K562 (cell line): ENCODE measurements around the gene RCL1. TPM values are rescaled to one million over a fixed set of nuclear protein-coding genes. Genes with fewer than 3 reads are reported as not detected.
A peak's percentile ranks its signal among the peaks of the same experiment; 100 is the strongest.

Experiments used
- CBX8 ChIP-seq: fragments of 200-600 bp; sonication (generic); IDR thresholded peaks from 2 replicates; pipeline ENCODE4 v1.6.1; 2012; ENCODE audit warnings: borderline replicate concordance, mixed run types, low read depth, mild to moderate bottlenecking, moderate library complexity, mixed read lengths, low read length, control low read depth, inconsistent platforms; ENCODE audit not compliant: poor library complexity, severe bottlenecking; ENCODE audit errors: extremely low read depth
- CHD2 ChIP-seq: IDR thresholded peaks from 2 replicates; pipeline ENCODE4 v1.6.1; 2011; ENCODE audit warnings: low read depth, low read length
- CHD4 ChIP-seq: fragments of 200-600 bp; sonication (generic); IDR thresholded peaks from 3 replicates; pipeline ENCODE4 v1.6.1; 2012; ENCODE audit warnings: low read depth, mild to moderate bottlenecking, mixed read lengths, low read length, inconsistent platforms; ENCODE audit not compliant: insufficient read depth, insufficient replicate concordance, poor library complexity, severe bottlenecking
- E4F1 ChIP-seq: fragments of 250-450 bp; sonication (Bioruptor Pico); IDR thresholded peaks from 2 replicates; pipeline ENCODE4 v1.5.0; 2021; ENCODE audit warnings: mild to moderate bottlenecking, borderline replicate concordance
- HBP1 ChIP-seq: fragments of 450-650 bp; formaldehyde crosslinking; IDR thresholded peaks from 2 replicates; pipeline ENCODE4 v1.4.0; 2022; ENCODE audit warnings: missing genetic modification characterization
- HCFC1 ChIP-seq: IDR thresholded peaks from 2 replicates; pipeline ENCODE4 v1.6.1; 2012; ENCODE audit warnings: low read depth, low read length, improper control_type of control experiment
- RREB1 ChIP-seq: fragments of 250-450 bp; sonication (Bioruptor Pico); IDR thresholded peaks from 2 replicates; pipeline ENCODE4 v1.4.0; 2020
- TEAD2 ChIP-seq: fragments of 450-650 bp; IDR thresholded peaks from 2 replicates; pipeline ENCODE4 v1.6.1; 2016; ENCODE audit warnings: missing genetic modification characterization, control low read depth, missing compliant biosample characterization
- THAP12 ChIP-seq: fragments of 250-450 bp; sonication (Bioruptor Pico); IDR thresholded peaks from 2 replicates; pipeline ENCODE4 v1.9.0; 2021; ENCODE audit warnings: mild to moderate bottlenecking, inconsistent platforms
- ZNF277 ChIP-seq: fragments of 250-450 bp; sonication (Bioruptor Pico); IDR thresholded peaks from 2 replicates; pipeline ENCODE4 v1.8.0; 2022; ENCODE audit warnings: inconsistent platforms, mild to moderate bottlenecking, moderate library complexity, borderline replicate concordance
- ZNF436 ChIP-seq: fragments of 250-450, 450-650 bp; sonication (Bioruptor Pico); formaldehyde crosslinking; IDR thresholded peaks from 2 replicates; pipeline ENCODE4 v1.7.0; 2020; ENCODE audit warnings: mild to moderate bottlenecking
- polyA plus RNA-seq, 8 experiments: library from polyadenylated mRNA; depleted of rRNA in 4 of 8; stranded (reverse) in 5 of 8; unstranded in 3 of 8; fragments of >200 nt; fragmentation: Nextera tagmentation in 2 of 8; fragmentation: Illumina TruSeq in 1 of 8; extraction: Ambion mirVana in 2 of 8; extraction: Trizol in 1 of 8; gene quantifications; 2 replicates each; pipeline versions ENCODE4 v1.2.1 to v1.2.3, GENCODE V29; 2011 to 2014; ENCODE audit warnings: inconsistent platforms in 1 of 8, missing spikeins in 1 of 8
- total RNA-seq, 7 experiments: library from RNA; depleted of rRNA in 6 of 7; stranded (reverse); fragments of >200 nt in 6 of 7; fragmentation: Illumina TruSeq in 2 of 7; extraction: Trizol in 2 of 7; gene quantifications; 2 replicates each; pipeline versions ENCODE4 v1.2.1 to v1.2.3, GENCODE V29; 2011 to 2021; ENCODE audit warnings: low replicate concordance in 1 of 7

RCL1 gene
- total and polyA plus RNA-seq, 9 of the 15 experiments (the other 6 are each of a cell fraction or from before 2014, with no cell fraction given): 24.0 to 67.7 (median 38.6) TPM

GRCh38 chr9:4862506-4863250 is 69.9 kb downstream of the RCL1 start (continued):
- TF ChIP-seq E4F1 (CRISPR knock-in tag) (no peak), ZNF436 (CRISPR knock-in tag) (no peak), ZNF277 (CRISPR knock-in tag) (no peak), CBX8 (no peak), THAP12 (no peak), HBP1 (no peak), TEAD2 (tag) (no peak), HCFC1 (no peak), CHD2 (no peak), CHD4 (no peak), RREB1 (0 out of 2 replicates have a peak, but pooled peaks have one; percentile 15)
